Measurements from ENCODE around the gene RNU1-1. TPM values are rescaled to one million over a fixed set of nuclear protein-coding genes. Genes with fewer than 3 reads are reported as not detected.

Gene RNU1-1
- total RNA-seq: under 0.01 TPM in 2 replicates

GRCh38 chr1:16514107-16515055 is at the start of gene RNU1-1:
Gene RNU1-1, minus strand, starts transcription at chr1:16514285.

Small RNA genes lying within 50 kb of the gene (small RNA-seq; reads per million reads assigned to genes)
- gene RNU1-1 (not detected), gene RNU1-6P (not detected)

Other genes with a start within 250 kb of the RNU1-1 start
- gene FBXO42, start 161.8 kb downstream of the RNU1-1 start, total RNA-seq: 17.2 and 20.3 TPM in 2 replicates
- 105 TPM in 2 replicates for gene SZRD1, start 147.0 kb downstream of the RNU1-1 start, total RNA-seq
- gene SPATA21, start 76.9 kb downstream of the RNU1-1 start, total RNA-seq: not detected in 2 replicates
- 171 and 178 TPM in 2 replicates for gene NECAP2, start 73.6 kb downstream of the RNU1-1 start, total RNA-seq
- 18.9 and 37.3 TPM in 2 replicates for gene NBPF1, start 99.3 kb upstream of the RNU1-1 start, total RNA-seq
- under 0.01 TPM in 2 replicates for gene RNU1-3, start 152.7 kb upstream of the RNU1-1 start, total RNA-seq
- under 0.01 TPM in 2 replicates for gene RNU1-4, start 226.2 kb upstream of the RNU1-1 start, total RNA-seq